ENCODE measurements around the gene FAM107B. TPM values are rescaled to one million over a fixed set of nuclear protein-coding genes. Genes with fewer than 3 reads are reported as not detected.

FAM107B gene
- total and polyA plus RNA-seq, 2 experiments from 2014 or later = 3.4 to 5.2 TPM

DNA sequence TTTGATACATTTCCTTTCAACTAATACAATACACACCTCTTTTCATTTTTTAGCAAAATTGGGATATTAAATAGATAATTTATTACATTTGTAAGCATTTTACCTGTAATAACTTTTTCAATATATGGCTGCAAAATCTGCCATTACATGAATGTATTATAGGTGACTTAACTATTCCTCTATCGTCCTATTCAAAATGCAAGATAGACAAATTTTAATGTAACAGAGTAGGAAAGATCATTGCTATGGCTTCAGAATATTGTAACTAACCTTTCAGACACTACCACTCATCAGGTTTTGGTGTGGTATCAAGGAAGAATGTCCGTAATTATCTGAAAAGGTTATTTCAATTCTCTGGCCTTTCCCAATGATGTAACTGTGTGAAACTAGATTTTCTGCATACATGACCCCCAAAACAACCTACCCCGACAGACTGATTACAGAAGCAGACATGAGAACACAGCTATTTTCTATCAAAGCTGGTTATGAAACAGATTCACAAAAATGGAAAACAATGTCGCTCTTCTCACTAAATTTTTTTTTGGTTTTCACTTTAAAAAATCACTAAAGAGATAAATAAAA lies 211.2 kb downstream of the FAM107B start:
- no peak overlapping the region for H3K9ac ChIP-seq
- WGBS, 2 experiments (ENCODE audit: low coverage in 1 of 2, low lambda C conversion rate in 2 of 2, missing lambda C conversion rate in 2 of 2) = 98% methylated on average over 4 of the region's 4 CpGs
- TF ChIP-seq EZH2 (IDR thresholded peaks at IDR 0.05; ENCODE audit: insufficient read depth, poor library complexity, severe bottlenecking) (no peak), EZH2phosphoT487 (IDR thresholded peaks at IDR 0.05; ENCODE audit: insufficient read depth, low read depth) (no peak)
- no peaks in the 10 kb centered on the region for H3K4me1 ChIP-seq (ENCODE audit: insufficient read depth)
- H2AFZ ChIP-seq = no peak overlapping the region
- H3K9me2 ChIP-seq (ENCODE audit: insufficient read depth) = no peaks in the 10 kb centered on the region
- H3K36me3 ChIP-seq (ENCODE audit: low read depth) = no peaks in the 10 kb centered on the region
- H3K9me3 ChIP-seq (ENCODE audit: low read depth) = no peaks in the 10 kb centered on the region
- H3K27me3 ChIP-seq (replicated peaks; ENCODE audit: insufficient read depth) = no peaks in the 10 kb centered on the region
- no peak overlapping the region for H3K4me2 ChIP-seq (ENCODE audit: unreplicated experiment)
- H4K20me1 ChIP-seq (ENCODE audit: insufficient read depth) = no peaks in the 10 kb centered on the region
- DNase-seq = no peak
- H3K27ac ChIP-seq = no peak overlapping the region
- no peaks in the 10 kb centered on the region; the same call in 1 of the 2 replicates for H3K79me2 ChIP-seq (ENCODE audit: insufficient read depth)
- no peaks in the 10 kb centered on the region for H3F3A ChIP-seq (ENCODE audit: insufficient read depth)
- in situ Hi-C loops (cut with MboI) = no loop called here
- no peak overlapping the region for H3K4me3 ChIP-seq

DNA sequence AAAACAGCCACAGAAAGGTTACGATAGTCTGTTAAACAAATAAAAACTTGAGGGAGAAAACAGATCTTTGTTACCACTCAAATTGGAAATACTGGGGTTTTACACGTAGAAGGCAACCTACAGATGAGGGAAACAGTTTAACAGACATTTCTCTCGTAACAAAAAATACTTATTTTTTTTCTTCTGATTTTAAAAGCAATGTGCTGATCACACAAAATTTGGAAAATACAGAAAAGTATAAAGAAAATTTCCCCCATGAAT lies 211.7 kb downstream of the FAM107B start:
- in situ Hi-C loops (cut with MboI) = no loop called here
- WGBS, 2 experiments (ENCODE audit: low coverage in 1 of 2, low lambda C conversion rate in 2 of 2, missing lambda C conversion rate in 2 of 2) = 94 to 96% methylated on average over 3 of the region's 3 CpGs

DNA sequence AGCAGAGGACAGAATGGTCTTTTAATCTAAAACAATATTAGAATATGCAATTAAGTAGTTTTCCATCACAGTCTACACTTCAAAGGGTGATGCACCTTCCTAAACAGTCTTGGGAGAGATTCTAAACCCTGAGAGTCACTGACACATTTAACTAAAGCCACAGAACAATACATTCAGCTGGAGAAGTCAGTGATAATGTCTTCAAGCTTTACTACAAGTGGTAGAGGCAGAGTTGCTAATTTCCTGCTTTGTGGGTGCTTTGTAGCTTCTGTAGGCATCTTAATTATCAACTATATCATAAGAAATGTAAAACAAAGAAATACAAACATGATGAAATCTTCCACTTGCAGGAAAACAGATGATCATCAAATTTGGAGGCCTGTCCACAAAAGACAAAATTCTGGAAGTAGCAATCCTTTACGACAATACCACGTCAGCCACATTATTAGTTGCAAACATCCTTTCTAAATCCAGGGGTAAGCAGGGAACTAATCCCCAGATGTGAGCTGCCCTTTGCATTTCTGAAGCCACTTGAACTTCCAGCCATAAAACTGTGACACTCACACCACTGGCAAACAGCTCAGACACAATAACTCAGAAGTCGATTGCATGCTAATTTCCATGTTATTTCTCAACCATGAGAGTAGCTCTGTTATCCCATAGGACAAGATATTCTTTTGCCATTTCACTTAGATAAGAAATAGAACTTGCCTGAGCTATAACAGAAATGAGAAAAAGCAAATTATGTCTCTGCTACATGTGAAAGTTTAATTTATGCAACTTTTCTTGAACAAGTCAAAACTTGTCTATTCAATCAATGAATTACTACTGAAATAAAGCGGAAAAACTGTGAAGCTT lies 212.2 kb downstream of the FAM107B start:
- Histone ChIP-seq H3K9me3 (ENCODE audit: low read depth) (no peaks in the 10 kb centered on the region), H3K4me1 (ENCODE audit: insufficient read depth) (no peaks in the 10 kb centered on the region), H3F3A (ENCODE audit: insufficient read depth) (no peaks in the 10 kb centered on the region), H3K27me3 (replicated peaks; ENCODE audit: insufficient read depth) (no peaks in the 10 kb centered on the region), H3K36me3 (ENCODE audit: low read depth) (no peaks in the 10 kb centered on the region), H3K4me3 (no peak overlapping the region), H4K20me1 (ENCODE audit: insufficient read depth) (no peaks in the 10 kb centered on the region), H3K79me2 (ENCODE audit: insufficient read depth) (no peaks in the 10 kb centered on the region; the same call in 1 of the 2 replicates), H3K27ac (no peak overlapping the region), H3K9ac (no peak overlapping the region), H3K9me2 (ENCODE audit: insufficient read depth) (no peaks in the 10 kb centered on the region), H2AFZ (no peak overlapping the region), H3K4me2 (ENCODE audit: unreplicated experiment) (no peak overlapping the region)
- 85 to 87% methylated on average over 4 of the region's 4 CpGs for WGBS, 2 experiments (ENCODE audit: low coverage in 1 of 2, low lambda C conversion rate in 2 of 2, missing lambda C conversion rate in 2 of 2)
- no peak for TF ChIP-seq EZH2 (IDR thresholded peaks at IDR 0.05; ENCODE audit: insufficient read depth, poor library complexity, severe bottlenecking)
- no peak for TF ChIP-seq EZH2phosphoT487 (IDR thresholded peaks at IDR 0.05; ENCODE audit: insufficient read depth, low read depth)
- DNase-seq = no peak
- in situ Hi-C loops (cut with MboI) = no loop called here

More for the DNA sequence above, 211.7 kb downstream of the FAM107B start:
- Histone ChIP-seq H3K27me3 (replicated peaks; ENCODE audit: insufficient read depth) (no peaks in the 10 kb centered on the region), H3K9me2 (ENCODE audit: insufficient read depth) (no peaks in the 10 kb centered on the region), H3K9me3 (ENCODE audit: low read depth) (no peaks in the 10 kb centered on the region), H4K20me1 (ENCODE audit: insufficient read depth) (no peaks in the 10 kb centered on the region), H3K4me3 (no peak overlapping the region), H3K79me2 (ENCODE audit: insufficient read depth) (no peaks in the 10 kb centered on the region; the same call in 1 of the 2 replicates), H3F3A (ENCODE audit: insufficient read depth) (no peaks in the 10 kb centered on the region), H3K36me3 (ENCODE audit: low read depth) (no peaks in the 10 kb centered on the region), H3K27ac (no peak overlapping the region), H3K4me1 (ENCODE audit: insufficient read depth) (no peaks in the 10 kb centered on the region), H3K4me2 (ENCODE audit: unreplicated experiment) (no peak overlapping the region), H2AFZ (no peak overlapping the region), H3K9ac (no peak overlapping the region)
- TF ChIP-seq EZH2phosphoT487 (IDR thresholded peaks at IDR 0.05; ENCODE audit: insufficient read depth, low read depth) (no peak), EZH2 (IDR thresholded peaks at IDR 0.05; ENCODE audit: insufficient read depth, poor library complexity, severe bottlenecking) (no peak)
- DNase-seq = no peak

DNA sequence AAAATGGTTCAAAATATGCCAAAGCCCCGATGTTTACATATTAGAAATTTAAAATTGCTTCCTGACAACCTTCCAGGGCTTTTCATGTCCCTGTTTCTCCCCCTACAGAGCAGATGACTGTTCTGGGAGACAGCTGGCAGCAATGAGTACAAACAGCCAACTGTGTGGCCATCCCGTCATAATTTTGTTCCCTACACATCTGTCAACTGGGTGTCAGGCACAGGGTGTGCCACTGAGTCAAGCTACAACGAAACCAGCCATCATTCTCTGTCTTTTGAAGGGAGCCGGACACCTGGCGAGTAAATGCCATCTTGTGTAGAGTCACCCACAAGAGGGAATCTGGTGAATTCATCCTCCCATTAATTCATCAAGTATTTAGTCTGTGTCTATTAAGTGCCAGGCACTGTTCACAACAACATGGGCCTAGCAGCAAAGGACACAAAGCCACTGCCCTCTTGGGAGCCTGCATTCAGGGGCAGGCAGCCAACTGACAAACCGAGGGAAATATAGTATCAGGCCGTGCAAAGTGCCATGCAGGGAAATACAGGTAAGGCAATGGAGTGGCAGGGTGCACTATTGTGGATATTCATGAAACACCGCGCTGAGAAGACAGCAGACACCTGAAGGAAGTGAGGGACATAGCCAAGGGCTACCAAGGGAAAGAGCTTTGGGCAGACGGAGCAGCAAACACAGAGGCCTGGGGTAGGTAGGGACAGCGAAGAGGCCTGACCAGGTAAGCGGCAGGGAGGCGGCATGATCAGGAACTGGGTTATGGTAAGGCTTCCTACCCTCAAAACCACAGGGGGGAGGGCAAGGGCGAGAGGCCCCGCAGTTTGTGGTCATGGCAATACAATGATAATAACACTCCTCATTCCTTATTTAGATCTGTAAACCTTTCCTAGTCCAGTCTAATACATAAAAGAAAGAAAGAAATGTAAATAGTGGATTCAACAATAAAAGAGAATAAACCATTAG lies 213.6 kb downstream of the FAM107B start:
- H4K20me1 ChIP-seq (ENCODE audit: insufficient read depth) = no peaks in the 10 kb centered on the region
- no peak overlapping the region for H3K27ac ChIP-seq
- 84 to 89% methylated on average over 15 of the region's 15 CpGs for whole genome bisulfite sequencing, 2 experiments (ENCODE audit: low coverage in 1 of 2, low lambda C conversion rate in 2 of 2, missing lambda C conversion rate in 2 of 2)

More for the DNA sequence above, 213.6 kb downstream of the FAM107B start:
- Histone ChIP-seq H3K4me2 (ENCODE audit: unreplicated experiment) (no peak overlapping the region), H3K4me3 (no peak overlapping the region), H3K9me2 (ENCODE audit: insufficient read depth) (no peaks in the 10 kb centered on the region), H3K79me2 (ENCODE audit: insufficient read depth) (no peaks in the 10 kb centered on the region; the same call in 1 of the 2 replicates), H3K27me3 (replicated peaks; ENCODE audit: insufficient read depth) (no peaks in the 10 kb centered on the region), H3F3A (ENCODE audit: insufficient read depth) (no peaks in the 10 kb centered on the region), H3K9ac (no peak overlapping the region), H2AFZ (no peak overlapping the region), H3K4me1 (ENCODE audit: insufficient read depth) (no peaks in the 10 kb centered on the region), H3K9me3 (ENCODE audit: low read depth) (no peaks in the 10 kb centered on the region), H3K36me3 (ENCODE audit: low read depth) (no peaks in the 10 kb centered on the region)
- no peak for DNase-seq
- in situ Hi-C loops (cut with MboI) = no loop called here
- TF ChIP-seq EZH2 (IDR thresholded peaks at IDR 0.05; ENCODE audit: insufficient read depth, poor library complexity, severe bottlenecking) (no peak), EZH2phosphoT487 (IDR thresholded peaks at IDR 0.05; ENCODE audit: insufficient read depth, low read depth) (no peak)

All from GM23248 (cell line).